Naive thymus-derived CD8-positive, alpha-beta T cell (primary cell): ENCODE data around the gene UGGT1. TPM values are rescaled to one million over a fixed set of nuclear protein-coding genes. Genes with fewer than 3 reads are reported as not detected.
"Not testable (repeated sequence)": the region's sequence is repeated elsewhere in the genome, so short reads cannot be mapped to it uniquely, and the experiment has no call there.

Source experiments
- ATAC-seq, 2 donors: fragments of 150-1000 bp; cut with Tn5 transposase in 1 of 2; sonication (Bioruptor Pico), chemical (Tn5 transposase) in 1 of 2; 1 replicate in 1 of 2; 2 replicates in 1 of 2; pipeline ENCODE4 v1.10.0; 2021; ENCODE audit warnings: mild to moderate bottlenecking in 2 of 2, moderate library complexity in 2 of 2
- POLR2A ChIA-PET: fragments of 350-600 bp; sonication (Branson Sonifier 250); formaldehyde crosslinking; loops from one replicate; lab custom pipeline; 2021; ENCODE audit warnings: antibody characterized with exemption; lab: Charles Lee
- DNase-seq, 10 donors: peaks; one replicate each; pipeline versions ENCODE4 v3.0.0 to v3.0.0-alpha.2; 2020 to 2022
- H3K27ac Mint-ChIP-seq, 10 donors: one replicate each; pipeline ENCODE4 v1.8.0; 2020 to 2022; ENCODE audit warnings: mild to moderate bottlenecking in 10 of 10, mixed read lengths in 10 of 10, moderate library complexity in 4 of 10, inconsistent platforms in 1 of 10
- H3K27me3 Mint-ChIP-seq, 5 donors: one replicate each; pipeline ENCODE4 v1.8.0; 2021 to 2022; ENCODE audit warnings: mixed read lengths in 5 of 5
- H3K36me3 Mint-ChIP-seq, 3 donors: one replicate each; pipeline ENCODE4 v1.8.0; 2020 to 2022; ENCODE audit warnings: mixed read lengths in 3 of 3, mild to moderate bottlenecking in 2 of 3, inconsistent platforms in 1 of 3
- H3K4me1 Mint-ChIP-seq, 4 donors: one replicate each; pipeline ENCODE4 v1.8.0; 2021 to 2022; ENCODE audit warnings: mixed read lengths in 4 of 4
- H3K4me3 Mint-ChIP-seq, 10 donors: one replicate each; pipeline ENCODE4 v1.8.0; 2020 to 2022; ENCODE audit warnings: mild to moderate bottlenecking in 10 of 10, mixed read lengths in 10 of 10, moderate library complexity in 6 of 10, inconsistent platforms in 1 of 10
- H3K9me3 Mint-ChIP-seq, 9 donors: one replicate each; pipeline ENCODE4 v1.8.0; 2020 to 2022; ENCODE audit warnings: mixed read lengths in 9 of 9, mild to moderate bottlenecking in 3 of 9, inconsistent platforms in 1 of 9, moderate library complexity in 1 of 9
- polyA plus RNA-seq, 3 donors: library from polyadenylated mRNA; unstranded; fragments of 300-500 nt; fragmentation: Illumina TruSeq; gene quantifications; one replicate each; pipeline ENCODE4 v1.2.3, GENCODE V29; 2021
- total RNA-seq, 8 experiments: library from RNA in 2 of 8; stranded (reverse) in 2 of 8; gene quantifications; one replicate each; pipeline ENCODE4 v1.2.3 and lab custom pipeline; 2021 to 2026

The UGGT1 gene
- total and polyA plus RNA-seq, 5 experiments from 2014 or later = 9.6 to 52.0 (median 14.9) TPM

DNA sequence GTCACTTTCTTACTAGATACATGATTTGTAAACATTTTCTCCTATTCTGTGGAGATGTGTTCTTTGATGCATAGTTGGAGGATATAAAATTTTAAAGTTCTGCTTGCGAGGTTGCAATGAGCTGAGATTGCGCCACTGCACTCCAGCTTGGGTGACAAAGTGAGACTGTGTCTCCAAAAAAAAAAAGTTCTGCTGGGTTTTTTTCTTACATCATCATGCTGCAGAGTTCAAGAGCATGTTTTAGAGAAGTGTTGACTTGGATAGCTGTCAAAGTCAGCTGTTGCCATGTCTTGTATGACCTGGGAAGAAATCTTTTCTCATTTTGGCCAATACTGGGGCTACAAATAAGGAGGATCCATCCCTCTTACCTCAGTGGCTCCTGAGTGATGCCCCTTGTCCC, 71.3 kb downstream of the UGGT1 start:
- no peak for DNase-seq
- Mint-ChIP-seq H3K4me1 (peaks cover under 1 to 8% (median 3%) of the 10 kb centered on the region in 4 donors), H3K27me3 (no peaks in the 10 kb centered on the region), H3K27ac (no peak overlapping the region), H3K4me3 (no peak overlapping the region), H3K36me3 (peaks cover 7 to 94% (median 27%) of the 10 kb centered on the region in 3 donors), H3K9me3 (no peaks in the 10 kb centered on the region)
- POLR2A ChIA-PET = no interaction called here
- no peak for ATAC-seq

DNA sequence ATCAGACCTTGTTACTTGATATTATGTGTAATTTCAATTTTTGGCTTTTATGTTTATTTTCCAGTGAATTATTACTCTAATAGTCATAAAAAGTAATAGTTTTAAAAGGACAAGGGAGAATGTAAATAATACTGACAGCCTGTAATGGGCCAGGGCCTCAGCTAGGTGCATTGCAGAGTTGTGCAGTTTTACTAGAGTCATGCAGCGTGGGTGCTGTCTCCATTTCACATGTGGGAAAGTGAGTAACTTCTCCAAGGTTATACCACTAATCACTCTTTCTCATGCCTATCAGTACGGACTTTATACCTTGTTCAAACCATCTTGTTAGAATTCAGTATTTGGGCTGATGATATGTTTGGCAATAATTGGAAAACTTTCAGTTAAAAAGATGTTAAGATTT, 73.3 kb downstream of the UGGT1 start:
- Mint-ChIP-seq H3K27me3 (no peaks in the 10 kb centered on the region), H3K4me1 (peaks cover 11 to 20% (median 16%) of the 10 kb centered on the region in 4 donors), H3K4me3 (no peak overlapping the region), H3K9me3 (no peaks in the 10 kb centered on the region), H3K36me3 (peaks cover 5 to 91% (median 27%) of the 10 kb centered on the region in 3 donors), H3K27ac (no peak overlapping the region)
- POLR2A ChIA-PET = no interaction called here
- ATAC-seq (no peak), DNase-seq (no peak)

DNA sequence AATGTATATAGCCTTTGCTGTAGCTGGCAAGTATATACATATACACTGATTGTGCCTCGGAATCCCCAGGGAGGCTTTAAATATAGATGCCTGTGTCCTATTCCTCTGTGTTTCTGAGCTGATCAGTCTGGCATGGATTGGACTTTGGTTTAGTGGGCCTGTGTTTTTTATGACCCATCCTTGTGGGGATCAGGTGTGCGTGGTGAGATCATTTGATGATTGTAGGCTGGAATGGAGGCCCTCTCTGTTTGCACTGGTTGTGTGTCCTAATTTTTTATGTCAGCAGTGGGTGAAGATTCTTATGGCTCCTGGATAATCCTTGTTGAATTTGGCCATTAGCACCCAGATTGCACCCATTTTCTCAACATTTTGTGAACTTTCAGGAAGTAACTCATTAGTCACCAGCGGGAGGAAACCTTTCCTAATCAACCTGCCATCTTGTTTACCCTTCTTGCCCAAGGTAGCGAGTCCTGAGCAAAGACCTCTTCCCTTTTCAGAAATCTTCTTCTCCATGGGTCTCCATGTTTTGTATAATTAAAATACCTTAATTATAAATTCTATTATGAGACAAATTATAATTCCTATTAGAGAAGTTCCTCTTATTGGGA, 75.8 kb downstream of the UGGT1 start:
- DNase-seq (no peak), ATAC-seq (no peak)
- no peaks in the 10 kb centered on the region for H3K27me3 Mint-ChIP-seq
- H3K4me3 Mint-ChIP-seq = no peak overlapping the region
- peaks cover 8 to 29% (median 20%) of the 10 kb centered on the region in 4 donors for H3K4me1 Mint-ChIP-seq
- peak overlapping the region in 1 of 10 donors; percentile 10 for H3K27ac Mint-ChIP-seq
- POLR2A ChIA-PET = no interaction called here
- H3K36me3 Mint-ChIP-seq = peaks cover 5 to 92% (median 22%) of the 10 kb centered on the region in 3 donors
- H3K9me3 Mint-ChIP-seq = no peaks in the 10 kb centered on the region

DNA sequence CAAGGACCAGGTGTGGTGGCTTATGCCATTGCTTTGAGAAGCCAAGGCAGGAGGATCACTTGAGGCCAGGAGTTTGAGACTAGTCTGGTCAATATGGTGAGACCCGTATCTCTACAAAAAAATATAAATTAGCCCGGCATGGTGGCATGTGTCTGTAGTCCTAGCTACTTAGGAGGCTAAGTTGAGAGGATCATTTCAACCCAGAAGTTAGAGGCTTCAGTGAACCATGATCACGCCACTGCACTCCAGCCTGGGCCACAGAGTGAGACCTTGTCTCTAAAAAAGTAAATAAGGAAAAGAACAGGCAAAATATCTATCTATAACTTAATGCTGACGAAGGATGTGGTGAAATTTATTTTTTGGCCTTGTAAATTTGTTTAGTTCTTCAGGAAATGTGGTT, 78.1 kb downstream of the UGGT1 start:
- Mint-ChIP-seq H3K27me3 (no peaks in the 10 kb centered on the region), H3K36me3 (peaks cover 13 to 93% (median 32%) of the 10 kb centered on the region in 3 donors), H3K4me3 (no peak overlapping the region), H3K9me3 (no peaks in the 10 kb centered on the region), H3K27ac (peak overlapping the region in 5 of 10 donors; percentile 4 to 53 (median 22)), H3K4me1 (peaks cover 8 to 26% (median 20%) of the 10 kb centered on the region in 4 donors)
- ATAC-seq (no peak), DNase-seq (no peak)
- POLR2A ChIA-PET = no interaction called here

DNA sequence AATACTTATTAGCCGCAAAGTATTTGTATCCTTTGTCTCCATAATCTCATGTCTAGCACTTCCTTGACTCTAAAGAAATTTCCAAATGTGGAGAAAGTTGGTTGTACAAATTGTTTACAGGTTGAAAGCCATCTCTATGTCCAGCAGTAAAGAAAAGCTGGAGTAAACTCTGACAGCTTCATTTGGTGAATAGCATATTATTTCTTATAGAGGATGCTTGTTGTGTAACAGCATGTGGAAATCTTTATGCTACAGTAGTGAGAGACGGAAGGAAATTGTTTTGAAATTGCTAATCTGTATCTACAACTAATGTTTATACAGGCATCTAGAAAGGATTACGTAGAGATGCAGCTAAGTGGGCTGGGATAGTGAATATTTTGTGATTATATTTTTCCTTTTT, 78.5 kb downstream of the UGGT1 start:
- no peaks in the 10 kb centered on the region for H3K27me3 Mint-ChIP-seq
- no peak overlapping the region for H3K4me3 Mint-ChIP-seq
- peak overlapping the region in 5 of 10 donors; percentile 4 to 35 (median 16) for H3K27ac Mint-ChIP-seq
- H3K4me1 Mint-ChIP-seq = peaks cover 8 to 26% (median 20%) of the 10 kb centered on the region in 4 donors
- no peak for ATAC-seq
- no peaks in the 10 kb centered on the region for H3K9me3 Mint-ChIP-seq
- peaks cover 13 to 93% (median 32%) of the 10 kb centered on the region in 3 donors for H3K36me3 Mint-ChIP-seq
- POLR2A ChIA-PET = no interaction called here
- DNase-seq = no peak

DNA sequence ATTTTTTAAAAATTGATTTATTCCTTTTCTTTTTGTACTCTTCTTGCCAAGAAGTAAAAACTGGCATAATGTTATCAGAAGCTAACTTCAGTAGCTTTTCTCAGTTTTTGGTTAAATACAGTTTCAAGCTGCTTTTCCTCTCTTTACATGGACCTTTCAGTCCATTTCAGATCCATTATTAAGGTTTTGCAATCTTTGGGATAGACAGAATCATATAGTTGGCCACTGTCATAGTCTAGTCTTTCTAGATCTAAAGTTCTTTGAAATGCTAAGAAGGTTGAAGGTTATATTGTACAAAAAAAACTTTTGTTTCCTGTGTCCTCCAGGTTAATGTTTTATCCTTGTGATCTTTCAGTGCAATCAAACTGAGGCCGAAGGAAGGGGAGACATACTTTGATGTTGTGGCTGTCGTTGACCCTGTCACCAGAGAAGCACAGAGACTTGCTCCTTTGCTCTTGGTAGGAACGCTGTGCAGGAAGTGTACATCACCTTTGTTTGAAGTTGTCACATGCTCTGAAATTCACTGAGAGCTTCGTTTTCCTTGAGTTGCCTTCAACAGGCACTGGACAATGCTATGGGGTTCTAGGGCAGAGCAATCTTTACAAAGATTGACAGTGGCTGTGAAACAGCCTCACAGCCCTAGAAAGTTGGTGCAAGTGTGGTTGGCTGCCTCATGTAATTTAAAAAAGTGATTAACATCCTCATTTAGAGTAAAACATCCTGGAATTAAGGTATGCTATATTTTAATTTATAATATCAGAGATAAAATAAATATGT, 79.1 kb downstream of the UGGT1 start:
- peaks cover 18 to 93% (median 34%) of the 10 kb centered on the region in 3 donors for H3K36me3 Mint-ChIP-seq

DNA sequence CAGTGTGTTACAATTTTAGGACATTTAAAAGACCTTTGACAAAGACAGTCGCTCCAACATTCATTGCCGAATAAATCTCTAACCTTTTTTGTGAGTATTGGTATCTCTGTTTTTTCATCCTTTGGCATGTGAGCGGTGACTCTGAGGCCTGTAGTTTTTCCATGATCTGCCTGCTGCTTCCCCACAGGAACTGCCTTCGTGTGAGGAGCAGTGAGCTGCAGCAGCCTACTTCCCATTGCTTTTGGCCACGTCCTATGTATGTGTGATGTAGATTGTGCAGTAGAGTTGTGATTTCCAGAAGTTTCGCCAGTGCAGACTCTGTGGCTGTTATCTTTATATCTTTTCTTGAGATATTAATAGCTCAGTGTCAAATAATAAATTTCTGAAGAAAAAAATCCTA, 79.8 kb downstream of the UGGT1 start:
- Mint-ChIP-seq H3K36me3 (peaks cover 22 to 94% (median 39%) of the 10 kb centered on the region in 3 donors), H3K27me3 (no peaks in the 10 kb centered on the region), H3K4me1 (peaks cover 8 to 26% (median 20%) of the 10 kb centered on the region in 4 donors), H3K27ac (peak overlapping the region in 5 of 10 donors; percentile 10 to 73 (median 50)), H3K4me3 (no peak overlapping the region), H3K9me3 (no peaks in the 10 kb centered on the region)
- POLR2A ChIA-PET = no interaction called here
- DNase-seq (no peak), ATAC-seq (no peak)

More for the DNA sequence above, 79.1 kb downstream of the UGGT1 start:
- Mint-ChIP-seq H3K4me3 (no peak overlapping the region), H3K4me1 (peaks cover 8 to 26% (median 20%) of the 10 kb centered on the region in 4 donors), H3K27me3 (no peaks in the 10 kb centered on the region), H3K9me3 (no peaks in the 10 kb centered on the region), H3K27ac (peak overlapping the region in 6 of 10 donors; percentile 1 to 50 (median 16))
- ATAC-seq = no peak
- DNase-seq = no peak
- POLR2A ChIA-PET = no interaction called here

DNA sequence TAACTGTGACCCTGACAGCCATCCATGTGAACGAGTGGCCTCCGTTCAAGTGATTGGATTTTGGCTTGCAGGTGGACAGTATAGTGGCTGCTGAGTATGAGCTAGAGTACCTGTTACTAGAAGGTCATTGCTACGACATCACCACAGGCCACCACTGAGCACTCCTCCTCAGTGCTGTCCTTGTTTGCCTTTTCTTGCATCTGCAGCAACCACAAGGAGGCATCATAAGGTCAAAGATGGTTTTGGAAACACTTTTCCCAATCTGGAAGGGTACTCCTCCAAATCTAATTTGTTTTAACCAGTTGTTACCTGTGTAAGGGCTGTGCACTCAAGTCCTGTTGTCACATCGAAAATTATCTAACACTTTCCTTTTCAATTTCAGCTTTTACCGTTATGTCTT, 81.2 kb downstream of the UGGT1 start:
- no peaks in the 10 kb centered on the region for H3K9me3 Mint-ChIP-seq
- POLR2A ChIA-PET = no interaction called here
- no peak overlapping the region for H3K27ac Mint-ChIP-seq
- ATAC-seq (no peak), DNase-seq (no peak)
- H3K36me3 Mint-ChIP-seq = peaks cover 19 to 95% (median 35%) of the 10 kb centered on the region in 3 donors
- H3K27me3 Mint-ChIP-seq = no peaks in the 10 kb centered on the region
- no peak overlapping the region for H3K4me3 Mint-ChIP-seq
- H3K4me1 Mint-ChIP-seq = peaks cover 5 to 26% (median 20%) of the 10 kb centered on the region in 4 donors

DNA sequence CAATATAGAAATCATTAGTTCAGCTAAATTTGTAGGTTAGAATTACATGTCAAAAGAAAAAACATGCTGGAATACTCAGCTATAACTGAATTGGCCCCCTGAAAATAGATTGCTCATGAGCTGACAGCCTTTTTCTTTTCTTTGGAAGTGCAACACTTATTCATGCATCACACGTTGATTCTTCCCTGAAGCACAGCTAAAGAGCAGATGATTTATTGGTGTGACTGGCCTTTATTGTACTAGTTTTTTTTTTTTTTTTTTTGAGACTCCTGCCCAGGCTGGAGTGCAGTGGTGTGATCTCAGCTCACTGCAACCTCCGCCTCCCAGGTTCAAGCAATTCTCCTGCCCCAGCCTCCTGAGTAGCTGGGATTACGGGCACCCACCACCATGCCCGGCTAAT, 83.1 kb downstream of the UGGT1 start:
- H3K9me3 Mint-ChIP-seq, ATAC-seq, H3K27ac Mint-ChIP-seq, DNase-seq, H3K27me3 Mint-ChIP-seq, POLR2A ChIA-PET, H3K4me3 Mint-ChIP-seq: not testable (repeated sequence)
- Mint-ChIP-seq H3K4me1 (peaks cover 0 to 13% (median 7%) of the 10 kb centered on the region in 4 donors), H3K36me3 (peaks cover 22 to 98% (median 37%) of the 10 kb centered on the region in 3 donors)

DNA sequence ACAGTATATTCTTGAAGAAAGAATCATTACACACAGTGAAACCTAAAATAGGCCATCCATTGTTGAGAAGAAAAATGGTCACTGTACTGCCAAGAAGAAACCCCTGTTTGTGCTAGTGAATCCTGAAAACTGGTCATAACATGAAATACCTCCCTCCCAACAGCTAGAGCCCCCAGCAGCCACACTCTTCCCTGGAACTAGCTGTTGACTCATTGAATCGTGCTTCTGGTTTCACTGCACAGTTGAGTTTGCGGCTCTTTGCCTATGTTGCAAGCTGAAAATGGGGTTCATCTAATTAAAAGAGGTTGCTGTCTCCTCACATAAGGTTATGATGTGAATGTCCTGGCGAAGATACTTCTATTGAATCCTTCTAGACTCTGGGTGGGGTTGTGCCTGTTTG, 86.3 kb downstream of the UGGT1 start:
- H3K27me3 Mint-ChIP-seq = no peaks in the 10 kb centered on the region
- H3K36me3 Mint-ChIP-seq = peaks cover 20 to 99% (median 39%) of the 10 kb centered on the region in 3 donors
- peaks cover 0 to 3% (median 1%) of the 10 kb centered on the region in 4 donors for H3K4me1 Mint-ChIP-seq
- DNase-seq (no peak), ATAC-seq (no peak)
- H3K9me3 Mint-ChIP-seq = no peaks in the 10 kb centered on the region
- H3K27ac Mint-ChIP-seq = peak overlapping the region in 1 of 10 donors; percentile 61
- no peak overlapping the region for H3K4me3 Mint-ChIP-seq
- POLR2A ChIA-PET = interaction anchor here (0.6 kb wide), 1 partner anchor 366 kb away, joined by 3 read pairs; the partner anchor contains the start of gene WDR33

DNA sequence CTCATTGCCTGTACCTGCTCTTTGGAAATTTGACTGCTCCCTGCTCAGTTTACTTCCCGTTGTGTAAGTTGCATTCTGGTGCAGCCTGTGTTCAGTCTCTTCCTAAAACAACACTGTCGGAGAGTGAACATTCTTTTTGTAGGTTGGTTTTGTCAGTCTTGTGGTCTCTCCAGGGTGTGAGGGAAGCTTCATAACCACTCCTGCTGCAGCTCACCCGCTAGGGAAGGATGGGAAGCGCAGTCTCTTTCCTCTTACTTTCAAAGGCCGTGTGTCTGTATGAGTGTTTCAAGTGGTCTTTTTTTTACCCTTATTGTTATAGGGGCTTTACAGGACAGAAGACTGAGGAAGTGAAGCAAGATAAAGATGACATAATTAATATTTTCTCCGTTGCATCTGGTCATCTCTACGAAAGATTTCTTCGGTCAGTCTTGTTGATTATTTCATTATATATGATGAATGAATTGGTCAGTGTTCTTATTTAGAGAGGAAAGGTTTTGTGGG, 87.2 kb downstream of the UGGT1 start:
- H3K36me3 Mint-ChIP-seq = peaks cover 14 to 99% (median 39%) of the 10 kb centered on the region in 3 donors
- no peaks in the 10 kb centered on the region for H3K9me3 Mint-ChIP-seq
- DNase-seq = no peak
- peaks cover 0 to 3% (median 1%) of the 10 kb centered on the region in 4 donors for H3K4me1 Mint-ChIP-seq
- no peak overlapping the region for H3K4me3 Mint-ChIP-seq
- H3K27ac Mint-ChIP-seq = peak overlapping the region in 1 of 10 donors; percentile 48
- POLR2A ChIA-PET = no interaction called here
- no peaks in the 10 kb centered on the region for H3K27me3 Mint-ChIP-seq
- ATAC-seq = no peak

DNA sequence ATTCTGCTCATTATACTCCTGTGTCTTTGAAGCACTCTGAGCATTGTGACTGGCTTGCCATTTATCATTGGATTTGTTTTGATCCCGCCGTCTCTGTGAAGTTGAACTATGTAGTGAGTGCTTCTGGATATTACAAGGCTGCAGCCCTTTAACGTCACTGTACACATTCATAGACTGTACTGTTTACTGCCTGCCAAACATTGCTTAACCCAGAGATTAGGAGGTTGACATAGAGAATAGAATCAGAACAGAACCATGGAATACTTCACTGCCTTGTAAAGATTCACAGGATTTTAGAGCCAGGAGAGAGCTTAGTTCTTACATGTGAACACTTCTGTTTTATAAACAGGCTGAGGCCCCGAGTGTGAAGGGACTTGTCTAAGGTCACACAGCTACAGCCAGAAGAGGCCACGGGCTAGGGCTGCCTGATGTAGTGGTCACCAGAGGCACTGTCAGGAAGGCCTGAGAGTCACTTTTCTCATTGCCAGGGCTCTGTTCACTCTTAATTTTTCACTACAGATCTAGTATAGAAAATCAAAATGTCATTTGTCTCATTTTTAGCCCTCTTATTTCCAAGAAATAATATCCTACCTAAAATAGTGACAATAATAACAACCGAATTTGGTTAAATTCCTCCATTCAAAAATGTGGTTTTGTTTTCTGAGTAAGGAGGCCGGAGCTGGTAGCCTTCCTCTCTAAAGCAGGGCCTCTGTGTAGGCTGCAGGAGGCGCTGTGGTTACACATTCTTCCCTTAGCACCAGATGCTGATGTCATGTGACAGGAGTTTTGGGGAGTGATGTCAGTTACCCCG, 87.9 kb downstream of the UGGT1 start:
- H3K27me3 Mint-ChIP-seq = no peaks in the 10 kb centered on the region
- H3K36me3 Mint-ChIP-seq = peaks cover 18 to 99% (median 43%) of the 10 kb centered on the region in 3 donors
- peaks cover 0 to 3% (median 1%) of the 10 kb centered on the region in 4 donors for H3K4me1 Mint-ChIP-seq
- DNase-seq = peak in 9 of 10 donors; percentile 9 to 65 (median 26)
- H3K9me3 Mint-ChIP-seq = no peaks in the 10 kb centered on the region
- no peak overlapping the region for H3K4me3 Mint-ChIP-seq
- POLR2A ChIA-PET = no interaction called here
- H3K27ac Mint-ChIP-seq = peak overlapping the region in 2 of 10 donors; percentile 5 to 79
- peak; percentile 64 to 86 for ATAC-seq
